WTC11 (cell line): ENCODE measurements around the gene MYH10. TPM values are rescaled to one million over a fixed set of nuclear protein-coding genes. Genes with fewer than 3 reads are reported as not detected.
A peak's percentile ranks its signal among the peaks of the same experiment; 100 is the strongest.

Experiments
- CREB1 ChIP-seq: sonication (generic); formaldehyde crosslinking; IDR thresholded peaks from 2 replicates; pipeline ENCODE4 v1.8.0; 2023; ENCODE audit warnings: mild to moderate bottlenecking, missing genetic modification reagents
- CREM ChIP-seq: sonication (generic); formaldehyde crosslinking; IDR thresholded peaks from 2 replicates; pipeline ENCODE4 v1.8.1; 2022; ENCODE audit warnings: mild to moderate bottlenecking, missing genetic modification reagents, moderate library complexity
- ESRRA ChIP-seq: sonication (generic); formaldehyde crosslinking; IDR thresholded peaks from 2 replicates; pipeline ENCODE4 v1.8.1; 2022; ENCODE audit warnings: mild to moderate bottlenecking, missing genetic modification reagents, borderline replicate concordance
- ETV6 ChIP-seq: sonication (generic); formaldehyde crosslinking; IDR thresholded peaks from 2 replicates; pipeline ENCODE4 v1.8.1; 2022; ENCODE audit warnings: mild to moderate bottlenecking, missing genetic modification reagents
- FOXJ3 ChIP-seq: sonication (generic); formaldehyde crosslinking; IDR thresholded peaks from 2 replicates; pipeline ENCODE4 v1.9.0; 2021; ENCODE audit warnings: missing genetic modification reagents, mild to moderate bottlenecking, borderline replicate concordance
- FOXK1 ChIP-seq: sonication (generic); formaldehyde crosslinking; IDR thresholded peaks from 2 replicates; pipeline ENCODE4 v1.8.0; 2022; ENCODE audit warnings: mild to moderate bottlenecking, moderate library complexity, missing genetic modification reagents
- GABPB1 ChIP-seq: sonication (generic); formaldehyde crosslinking; IDR thresholded peaks from 2 replicates; pipeline ENCODE4 v1.8.1; 2023; ENCODE audit warnings: mild to moderate bottlenecking, missing genetic modification reagents
- IRF2 ChIP-seq: sonication (generic); formaldehyde crosslinking; IDR thresholded peaks from 2 replicates; pipeline ENCODE4 v1.8.0; 2022; ENCODE audit warnings: low read depth, missing genetic modification reagents, borderline replicate concordance
- JAZF1 ChIP-seq: fragments of 250-450 bp; sonication (Bioruptor Pico); IDR thresholded peaks from 2 replicates; pipeline ENCODE4 v1.9.0; 2021; ENCODE audit warnings: moderate library complexity, mild to moderate bottlenecking, inconsistent platforms
- MXD4 ChIP-seq: fragments of 250-450 bp; sonication (Bioruptor Pico); IDR thresholded peaks from 2 replicates; pipeline ENCODE4 v1.8.0; 2021; ENCODE audit warnings: mild to moderate bottlenecking, moderate library complexity, borderline replicate concordance
- MYBL2 ChIP-seq: sonication (generic); formaldehyde crosslinking; IDR thresholded peaks from 2 replicates; pipeline ENCODE4 v1.8.1; 2023; ENCODE audit warnings: mild to moderate bottlenecking, moderate library complexity, missing genetic modification reagents
- NFE2L1 ChIP-seq: sonication (generic); formaldehyde crosslinking; IDR thresholded peaks from 2 replicates; pipeline ENCODE4 v1.8.1; 2023; ENCODE audit warnings: missing genetic modification reagents
- NR2C2 ChIP-seq: sonication (generic); formaldehyde crosslinking; IDR thresholded peaks from 2 replicates; pipeline ENCODE4 v1.8.0; 2022; ENCODE audit warnings: mild to moderate bottlenecking, missing genetic modification reagents
- OVOL2 ChIP-seq: fragments of 250-450 bp; sonication (Bioruptor Pico); IDR thresholded peaks from 2 replicates; pipeline ENCODE4 v1.9.0; 2021; ENCODE audit warnings: mild to moderate bottlenecking, borderline replicate concordance
- PRRX2 ChIP-seq: fragments of 250-450 bp; sonication (Bioruptor Pico); IDR thresholded peaks from 2 replicates; pipeline ENCODE4 v1.8.0; 2021; ENCODE audit warnings: mild to moderate bottlenecking
- RORB ChIP-seq: fragments of 250-450 bp; sonication (Bioruptor Pico); IDR thresholded peaks from 2 replicates; pipeline ENCODE4 v1.9.0; 2021; ENCODE audit warnings: mild to moderate bottlenecking
- SMAD4 ChIP-seq: sonication (generic); formaldehyde crosslinking; IDR thresholded peaks from 2 replicates; pipeline ENCODE4 v1.8.0; 2022; ENCODE audit warnings: mild to moderate bottlenecking, missing genetic modification reagents
- SOX15 ChIP-seq: fragments of 250-450 bp; sonication (Bioruptor Pico); IDR thresholded peaks from 2 replicates; pipeline ENCODE4 v1.9.0; 2021; ENCODE audit warnings: mild to moderate bottlenecking
- TP53 ChIP-seq: sonication (generic); formaldehyde crosslinking; IDR thresholded peaks from 2 replicates; pipeline ENCODE4 v1.8.1; 2023; ENCODE audit warnings: mild to moderate bottlenecking, missing genetic modification reagents
- ZNF121 ChIP-seq: sonication (generic); formaldehyde crosslinking; IDR thresholded peaks from 2 replicates; pipeline ENCODE4 v1.8.0; 2023; ENCODE audit warnings: missing genetic modification reagents
- ZNF219 ChIP-seq: sonication (generic); formaldehyde crosslinking; IDR thresholded peaks from 2 replicates; pipeline ENCODE4 v1.8.0; 2023; ENCODE audit warnings: missing genetic modification reagents, mild to moderate bottlenecking, borderline replicate concordance
- ZNF232 ChIP-seq: sonication (generic); formaldehyde crosslinking; IDR thresholded peaks from 2 replicates; pipeline ENCODE4 v1.8.0; 2022; ENCODE audit warnings: mild to moderate bottlenecking, missing genetic modification reagents
- ZNF671 ChIP-seq: fragments of 250-450 bp; sonication (Bioruptor Pico); IDR thresholded peaks from 2 replicates; pipeline ENCODE4 v1.8.0; 2021; ENCODE audit warnings: mild to moderate bottlenecking
- total RNA-seq: library from RNA; stranded (reverse); gene quantifications from 3 replicates; pipeline ENCODE4 v1.2.3, GENCODE V29; 2021
- TF ChIP-seq, protein P1 (sequence below): sonication (generic); formaldehyde crosslinking; IDR thresholded peaks from 2 replicates; pipeline ENCODE4 v1.8.1; 2023; ENCODE audit warnings: mild to moderate bottlenecking, missing genetic modification reagents
- TF ChIP-seq, protein P2 (sequence below): fragments of 200-600 bp; IDR thresholded peaks from 2 replicates; pipeline ENCODE4 v1.8.0; 2022; ENCODE audit warnings: antibody characterized with exemption
- TF ChIP-seq, protein P3 (sequence below): sonication (generic); formaldehyde crosslinking; IDR thresholded peaks from 2 replicates; pipeline ENCODE4 v1.8.0; 2022; ENCODE audit warnings: mild to moderate bottlenecking, missing genetic modification reagents
- TF ChIP-seq, protein P4 (sequence below): sonication (generic); formaldehyde crosslinking; IDR thresholded peaks from 2 replicates; pipeline ENCODE4 v1.8.0; 2022; ENCODE audit warnings: mild to moderate bottlenecking, missing genetic modification reagents
- TF ChIP-seq, protein P5 (sequence below): sonication (generic); formaldehyde crosslinking; IDR thresholded peaks from 2 replicates; pipeline ENCODE4 v1.8.1; 2023; ENCODE audit warnings: mild to moderate bottlenecking, missing genetic modification reagents, borderline replicate concordance
- TF ChIP-seq, protein P6 (sequence below): fragments of 250-450 bp; sonication (Bioruptor Pico); IDR thresholded peaks from 2 replicates; pipeline ENCODE4 v1.9.0; 2021; ENCODE audit warnings: mild to moderate bottlenecking
- TF ChIP-seq, protein P7 (sequence below): sonication (generic); formaldehyde crosslinking; IDR thresholded peaks from 2 replicates; pipeline ENCODE4 v1.8.1; 2023; ENCODE audit warnings: mild to moderate bottlenecking, missing genetic modification reagents, moderate library complexity
- TF ChIP-seq, protein P8 (sequence below): sonication (generic); formaldehyde crosslinking; IDR thresholded peaks from 2 replicates; pipeline ENCODE4 v1.8.0; 2022; ENCODE audit warnings: mild to moderate bottlenecking, missing genetic modification reagents

MYH10 gene
- total RNA-seq, 1 experiment from 2014 or later = 231 TPM

DNA sequence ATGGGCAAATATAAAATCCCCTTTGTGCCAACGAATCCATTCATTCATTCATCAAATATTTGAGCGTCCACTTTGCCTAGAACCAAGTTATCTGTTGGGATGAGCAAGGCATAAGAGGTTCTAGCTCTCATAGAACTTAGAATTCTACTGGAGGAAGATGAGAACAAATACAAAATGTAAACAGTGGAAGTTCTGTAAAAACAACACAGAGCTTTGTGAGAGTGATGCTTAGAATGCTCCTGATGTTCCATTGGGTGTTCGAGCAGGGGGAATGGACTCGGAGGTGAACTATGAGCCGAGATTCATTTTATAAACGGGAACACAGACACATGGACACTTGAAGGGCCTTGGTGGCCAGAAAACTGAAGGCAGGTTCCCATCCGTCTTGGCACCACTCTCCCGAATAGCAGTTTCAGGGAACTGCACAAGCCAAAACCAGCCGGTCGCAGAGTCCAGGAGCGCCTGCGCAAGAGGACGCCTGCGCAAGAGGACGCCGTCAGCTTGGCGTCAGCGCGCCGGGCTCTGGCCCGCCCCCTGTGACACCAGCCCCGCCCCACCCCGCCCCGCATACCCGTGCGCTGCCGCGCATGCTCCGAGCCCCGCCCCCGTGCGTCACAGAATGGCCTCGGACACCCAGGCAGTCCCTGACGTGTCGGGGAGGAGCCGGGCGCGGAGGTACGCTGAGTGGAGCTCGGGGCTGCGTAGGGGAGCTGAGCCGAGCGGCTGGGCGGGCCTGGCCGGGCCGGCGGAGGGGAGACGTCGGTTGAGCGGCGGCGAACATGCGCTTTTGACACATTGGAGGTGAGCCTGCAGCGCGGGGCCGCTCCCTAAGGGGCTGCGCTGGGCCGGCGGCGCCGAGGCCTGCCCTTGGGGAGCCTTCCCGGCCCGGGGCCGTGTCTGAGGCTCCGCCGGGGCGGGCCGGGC lies 195.0 kb downstream of the MYH10 start, which contains the start of gene NDEL1 (continued):
- TF ChIP-seq FOXK1 (CRISPR knock-in tag) (peak; percentile 61), ESRRA (CRISPR knock-in tag) (no peak), TP53 (no peak), ZNF671 (no peak), FOXJ3 (no peak), MYBL2 (CRISPR knock-in tag) (0 out of 2 replicates have a peak, but pooled peaks have one; percentile 25), SMAD4 (CRISPR knock-in tag) (no peak), ZNF121 (CRISPR knock-in tag) (no peak), GABPB1 (CRISPR knock-in tag) (0 out of 2 replicates have a peak, but pooled peaks have one; percentile 19), CREB1 (CRISPR knock-in tag) (no peak), SOX15 (CRISPR knock-in tag) (no peak), ZNF219 (CRISPR knock-in tag) (no peak), MXD4 (CRISPR knock-in tag) (no peak), ETV6 (CRISPR knock-in tag) (0 out of 2 replicates have a peak, but pooled peaks have one; percentile 11), NR2C2 (CRISPR knock-in tag) (no peak), NFE2L1 (CRISPR knock-in tag) (peak; percentile 75; the same call in 1 of the 2 replicates), IRF2 (CRISPR knock-in tag) (no peak), RORB (CRISPR knock-in tag) (no peak), PRRX2 (CRISPR knock-in tag) (no peak), ZNF232 (no peak; the same call in 1 of the 2 replicates), JAZF1 (no peak), CREM (CRISPR knock-in tag) (no peak), OVOL2 (CRISPR knock-in tag) (no peak)
- TF ChIP-seq, protein P1, sequence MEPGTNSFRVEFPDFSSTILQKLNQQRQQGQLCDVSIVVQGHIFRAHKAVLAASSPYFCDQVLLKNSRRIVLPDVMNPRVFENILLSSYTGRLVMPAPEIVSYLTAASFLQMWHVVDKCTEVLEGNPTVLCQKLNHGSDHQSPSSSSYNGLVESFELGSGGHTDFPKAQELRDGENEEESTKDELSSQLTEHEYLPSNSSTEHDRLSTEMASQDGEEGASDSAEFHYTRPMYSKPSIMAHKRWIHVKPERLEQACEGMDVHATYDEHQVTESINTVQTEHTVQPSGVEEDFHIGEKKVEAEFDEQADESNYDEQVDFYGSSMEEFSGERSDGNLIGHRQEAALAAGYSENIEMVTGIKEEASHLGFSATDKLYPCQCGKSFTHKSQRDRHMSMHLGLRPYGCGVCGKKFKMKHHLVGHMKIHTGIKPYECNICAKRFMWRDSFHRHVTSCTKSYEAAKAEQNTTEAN (CRISPR knock-in tag) = no peak
- TF ChIP-seq, protein P2, sequence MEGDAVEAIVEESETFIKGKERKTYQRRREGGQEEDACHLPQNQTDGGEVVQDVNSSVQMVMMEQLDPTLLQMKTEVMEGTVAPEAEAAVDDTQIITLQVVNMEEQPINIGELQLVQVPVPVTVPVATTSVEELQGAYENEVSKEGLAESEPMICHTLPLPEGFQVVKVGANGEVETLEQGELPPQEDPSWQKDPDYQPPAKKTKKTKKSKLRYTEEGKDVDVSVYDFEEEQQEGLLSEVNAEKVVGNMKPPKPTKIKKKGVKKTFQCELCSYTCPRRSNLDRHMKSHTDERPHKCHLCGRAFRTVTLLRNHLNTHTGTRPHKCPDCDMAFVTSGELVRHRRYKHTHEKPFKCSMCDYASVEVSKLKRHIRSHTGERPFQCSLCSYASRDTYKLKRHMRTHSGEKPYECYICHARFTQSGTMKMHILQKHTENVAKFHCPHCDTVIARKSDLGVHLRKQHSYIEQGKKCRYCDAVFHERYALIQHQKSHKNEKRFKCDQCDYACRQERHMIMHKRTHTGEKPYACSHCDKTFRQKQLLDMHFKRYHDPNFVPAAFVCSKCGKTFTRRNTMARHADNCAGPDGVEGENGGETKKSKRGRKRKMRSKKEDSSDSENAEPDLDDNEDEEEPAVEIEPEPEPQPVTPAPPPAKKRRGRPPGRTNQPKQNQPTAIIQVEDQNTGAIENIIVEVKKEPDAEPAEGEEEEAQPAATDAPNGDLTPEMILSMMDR = no peak
- TF ChIP-seq, protein P3, sequence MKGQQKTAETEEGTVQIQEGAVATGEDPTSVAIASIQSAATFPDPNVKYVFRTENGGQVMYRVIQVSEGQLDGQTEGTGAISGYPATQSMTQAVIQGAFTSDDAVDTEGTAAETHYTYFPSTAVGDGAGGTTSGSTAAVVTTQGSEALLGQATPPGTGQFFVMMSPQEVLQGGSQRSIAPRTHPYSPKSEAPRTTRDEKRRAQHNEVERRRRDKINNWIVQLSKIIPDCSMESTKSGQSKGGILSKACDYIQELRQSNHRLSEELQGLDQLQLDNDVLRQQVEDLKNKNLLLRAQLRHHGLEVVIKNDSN (CRISPR knock-in tag) = no peak
- TF ChIP-seq, protein P4, sequence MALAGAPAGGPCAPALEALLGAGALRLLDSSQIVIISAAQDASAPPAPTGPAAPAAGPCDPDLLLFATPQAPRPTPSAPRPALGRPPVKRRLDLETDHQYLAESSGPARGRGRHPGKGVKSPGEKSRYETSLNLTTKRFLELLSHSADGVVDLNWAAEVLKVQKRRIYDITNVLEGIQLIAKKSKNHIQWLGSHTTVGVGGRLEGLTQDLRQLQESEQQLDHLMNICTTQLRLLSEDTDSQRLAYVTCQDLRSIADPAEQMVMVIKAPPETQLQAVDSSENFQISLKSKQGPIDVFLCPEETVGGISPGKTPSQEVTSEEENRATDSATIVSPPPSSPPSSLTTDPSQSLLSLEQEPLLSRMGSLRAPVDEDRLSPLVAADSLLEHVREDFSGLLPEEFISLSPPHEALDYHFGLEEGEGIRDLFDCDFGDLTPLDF = no peak
- TF ChIP-seq, protein P5, sequence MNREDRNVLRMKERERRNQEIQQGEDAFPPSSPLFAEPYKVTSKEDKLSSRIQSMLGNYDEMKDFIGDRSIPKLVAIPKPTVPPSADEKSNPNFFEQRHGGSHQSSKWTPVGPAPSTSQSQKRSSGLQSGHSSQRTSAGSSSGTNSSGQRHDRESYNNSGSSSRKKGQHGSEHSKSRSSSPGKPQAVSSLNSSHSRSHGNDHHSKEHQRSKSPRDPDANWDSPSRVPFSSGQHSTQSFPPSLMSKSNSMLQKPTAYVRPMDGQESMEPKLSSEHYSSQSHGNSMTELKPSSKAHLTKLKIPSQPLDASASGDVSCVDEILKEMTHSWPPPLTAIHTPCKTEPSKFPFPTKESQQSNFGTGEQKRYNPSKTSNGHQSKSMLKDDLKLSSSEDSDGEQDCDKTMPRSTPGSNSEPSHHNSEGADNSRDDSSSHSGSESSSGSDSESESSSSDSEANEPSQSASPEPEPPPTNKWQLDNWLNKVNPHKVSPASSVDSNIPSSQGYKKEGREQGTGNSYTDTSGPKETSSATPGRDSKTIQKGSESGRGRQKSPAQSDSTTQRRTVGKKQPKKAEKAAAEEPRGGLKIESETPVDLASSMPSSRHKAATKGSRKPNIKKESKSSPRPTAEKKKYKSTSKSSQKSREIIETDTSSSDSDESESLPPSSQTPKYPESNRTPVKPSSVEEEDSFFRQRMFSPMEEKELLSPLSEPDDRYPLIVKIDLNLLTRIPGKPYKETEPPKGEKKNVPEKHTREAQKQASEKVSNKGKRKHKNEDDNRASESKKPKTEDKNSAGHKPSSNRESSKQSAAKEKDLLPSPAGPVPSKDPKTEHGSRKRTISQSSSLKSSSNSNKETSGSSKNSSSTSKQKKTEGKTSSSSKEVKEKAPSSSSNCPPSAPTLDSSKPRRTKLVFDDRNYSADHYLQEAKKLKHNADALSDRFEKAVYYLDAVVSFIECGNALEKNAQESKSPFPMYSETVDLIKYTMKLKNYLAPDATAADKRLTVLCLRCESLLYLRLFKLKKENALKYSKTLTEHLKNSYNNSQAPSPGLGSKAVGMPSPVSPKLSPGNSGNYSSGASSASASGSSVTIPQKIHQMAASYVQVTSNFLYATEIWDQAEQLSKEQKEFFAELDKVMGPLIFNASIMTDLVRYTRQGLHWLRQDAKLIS (CRISPR knock-in tag) = no peak
- TF ChIP-seq, protein P6, sequence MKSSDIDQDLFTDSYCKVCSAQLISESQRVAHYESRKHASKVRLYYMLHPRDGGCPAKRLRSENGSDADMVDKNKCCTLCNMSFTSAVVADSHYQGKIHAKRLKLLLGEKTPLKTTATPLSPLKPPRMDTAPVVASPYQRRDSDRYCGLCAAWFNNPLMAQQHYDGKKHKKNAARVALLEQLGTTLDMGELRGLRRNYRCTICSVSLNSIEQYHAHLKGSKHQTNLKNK = no peak
- TF ChIP-seq, protein P7, sequence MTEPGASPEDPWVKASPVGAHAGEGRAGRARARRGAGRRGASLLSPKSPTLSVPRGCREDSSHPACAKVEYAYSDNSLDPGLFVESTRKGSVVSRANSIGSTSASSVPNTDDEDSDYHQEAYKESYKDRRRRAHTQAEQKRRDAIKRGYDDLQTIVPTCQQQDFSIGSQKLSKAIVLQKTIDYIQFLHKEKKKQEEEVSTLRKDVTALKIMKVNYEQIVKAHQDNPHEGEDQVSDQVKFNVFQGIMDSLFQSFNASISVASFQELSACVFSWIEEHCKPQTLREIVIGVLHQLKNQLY (CRISPR knock-in tag) = no peak
- TF ChIP-seq, protein P8, sequence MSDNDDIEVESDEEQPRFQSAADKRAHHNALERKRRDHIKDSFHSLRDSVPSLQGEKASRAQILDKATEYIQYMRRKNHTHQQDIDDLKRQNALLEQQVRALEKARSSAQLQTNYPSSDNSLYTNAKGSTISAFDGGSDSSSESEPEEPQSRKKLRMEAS (CRISPR knock-in tag) = peak; percentile 53; the same call in 1 of the 2 replicates
